NCI-H510A (cell line): ENCODE measurements around the gene RGP1.
A peak's percentile ranks its signal among the peaks of the same experiment; 100 is the strongest.

Experiments used
- DNase-seq: peaks from one replicate; lab custom pipeline; 2025; lab: John Stamatoyannopoulos, UW

Gene RGP1

DNA sequence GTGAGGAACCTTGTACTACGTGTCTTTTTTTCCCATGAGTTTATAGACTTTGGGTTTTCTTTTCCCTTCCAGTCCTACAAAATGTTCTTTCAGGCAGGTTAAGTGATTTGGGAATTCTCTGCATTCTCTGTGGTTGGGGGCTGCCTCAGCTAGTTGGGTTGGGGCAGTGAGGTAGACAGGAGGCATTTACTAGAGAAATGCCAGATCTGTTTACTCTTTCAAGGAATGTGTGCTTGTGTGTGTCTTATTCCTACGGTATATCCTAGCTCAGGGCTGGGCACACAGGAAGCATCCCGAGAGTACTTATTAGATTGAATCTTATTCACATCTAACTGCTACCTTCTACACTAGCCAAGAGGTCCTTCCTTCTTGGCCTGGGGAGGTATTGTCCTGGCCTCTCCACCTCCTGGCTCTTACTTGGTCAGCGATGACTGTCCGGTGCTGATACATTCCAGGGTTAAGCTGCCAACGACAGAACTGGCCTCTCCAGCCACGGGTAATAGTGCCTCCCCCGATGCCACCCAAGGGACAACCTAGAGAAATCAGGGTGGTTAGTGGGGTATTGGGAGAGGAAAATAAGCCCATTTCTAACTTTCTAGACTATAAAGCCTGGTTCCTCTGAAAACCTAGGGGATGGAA lies 5.1 kb upstream of the RGP1 start:
- DNase-seq, result no peak

DNA sequence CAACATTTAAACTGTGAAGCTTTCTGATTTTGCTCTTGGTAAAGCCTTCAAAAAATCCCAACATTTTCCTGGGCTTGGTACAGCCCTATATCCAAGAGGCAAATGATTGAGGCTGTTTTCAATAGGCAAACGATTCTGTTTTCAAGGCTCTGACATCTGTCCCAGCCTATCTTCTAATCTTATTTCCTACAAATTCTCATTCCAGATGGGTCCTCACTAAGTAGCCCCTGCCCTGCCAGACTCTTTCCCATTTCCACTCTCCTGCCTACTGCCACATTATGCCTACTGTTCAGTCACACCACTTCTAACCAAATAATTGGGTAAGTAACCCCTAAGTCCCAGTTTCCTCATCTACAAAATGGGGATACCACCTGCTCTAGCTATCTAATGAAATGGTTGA lies 3.5 kb upstream of the RGP1 start:
- no peak for DNase-seq

DNA sequence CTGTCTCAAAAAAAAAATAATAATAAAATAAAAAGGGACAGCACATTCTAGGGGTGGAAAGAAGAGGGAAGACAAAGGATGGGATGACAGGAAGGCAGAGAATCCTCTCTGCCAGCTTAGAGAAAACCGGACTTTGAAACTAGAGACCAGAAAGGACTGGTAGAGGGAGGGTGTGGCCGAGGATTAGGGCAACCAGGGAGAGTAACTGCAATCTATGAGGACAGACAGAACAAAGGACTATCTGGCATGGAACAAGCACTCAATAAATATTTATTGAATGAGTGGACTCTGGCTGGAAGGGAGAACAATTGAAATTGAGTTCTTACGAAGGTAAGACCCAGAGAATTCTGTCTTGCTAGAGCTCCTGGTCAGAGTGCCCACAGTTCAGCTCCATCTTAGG lies 2.5 kb upstream of the RGP1 start:
- no peak for DNase-seq

DNA sequence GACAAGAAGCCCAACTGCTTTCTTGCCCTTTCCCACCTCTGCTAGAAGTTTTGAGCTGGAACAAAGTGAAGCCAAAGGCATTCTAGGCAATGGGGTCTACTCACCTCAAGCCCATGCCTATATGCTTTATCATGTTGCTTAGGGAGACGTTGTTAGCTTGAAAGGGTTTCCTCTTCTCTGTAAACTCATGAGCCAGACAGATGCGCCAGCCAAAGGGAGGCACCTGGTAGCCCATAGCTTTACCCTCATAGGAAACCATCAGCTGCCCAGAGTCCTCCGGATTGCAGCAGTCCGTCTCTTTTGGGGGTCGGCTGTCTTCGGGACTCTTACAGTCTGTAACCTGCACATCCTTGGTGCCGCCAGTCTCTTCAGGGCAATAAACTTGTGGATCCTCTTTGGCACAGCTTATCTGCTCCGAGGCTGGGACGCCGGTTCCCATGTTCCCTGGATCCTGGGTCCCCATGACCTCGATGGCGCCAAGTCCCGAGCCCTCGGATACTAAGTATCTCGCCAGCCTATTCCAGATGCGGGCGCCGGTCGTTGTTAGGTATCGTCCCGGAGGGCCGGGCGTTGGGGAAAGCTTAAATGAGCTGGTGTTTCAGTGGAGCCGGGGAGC lies 737 bp upstream of the RGP1 start:
- no peak for DNase-seq

DNA sequence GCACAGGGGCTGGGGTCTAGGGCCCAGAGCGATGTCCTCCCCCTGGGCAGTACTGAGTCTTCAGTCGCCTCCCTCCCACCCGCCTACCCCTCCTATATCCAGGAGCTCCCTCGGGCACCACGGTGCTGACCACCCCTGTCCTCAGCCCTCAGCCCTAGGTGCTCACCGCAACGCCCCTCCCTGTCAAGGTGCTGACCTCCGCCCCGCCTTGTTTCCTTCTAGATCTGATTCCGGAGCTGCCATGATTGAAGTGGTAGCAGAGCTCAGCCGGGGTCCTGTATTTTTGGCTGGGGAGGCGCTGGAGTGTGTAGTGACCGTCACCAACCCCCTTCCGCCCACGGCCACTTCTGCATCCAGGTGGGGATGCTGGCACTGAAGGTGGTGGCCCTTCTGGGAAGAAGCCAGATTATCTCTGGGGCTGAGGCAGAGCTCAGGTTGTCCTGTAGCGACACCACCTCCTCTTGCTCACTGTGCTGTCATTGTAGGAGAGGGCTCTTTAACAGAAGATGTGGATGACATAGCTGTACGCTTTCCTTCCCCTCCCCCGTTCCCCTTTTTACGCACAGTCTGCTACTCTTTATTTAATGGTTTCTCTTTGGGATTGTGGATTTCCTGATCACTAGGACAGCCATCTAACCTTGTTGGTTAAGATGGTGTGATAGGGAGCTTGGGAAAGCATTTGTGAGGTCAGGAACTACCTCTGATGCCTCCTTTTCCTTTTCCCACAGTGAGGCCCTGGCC lies 598 bp downstream of the RGP1 start:
- DNase-seq, result no peak

DNA sequence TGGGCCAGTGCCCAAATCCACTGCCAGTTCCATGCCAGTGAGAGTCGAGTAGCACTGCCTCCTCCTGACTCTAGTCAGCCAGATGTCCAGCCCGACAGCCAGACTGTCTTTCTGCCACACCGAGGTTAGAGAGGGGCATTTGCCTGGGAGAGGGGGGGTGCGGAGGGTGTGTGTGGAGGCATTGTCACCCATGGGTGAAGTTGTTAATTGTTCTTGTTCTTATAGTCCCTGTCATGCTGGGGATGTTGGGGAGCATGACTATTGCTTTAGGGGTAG lies 1.1 kb downstream of the RGP1 start:
- DNase-seq, result no peak

DNA sequence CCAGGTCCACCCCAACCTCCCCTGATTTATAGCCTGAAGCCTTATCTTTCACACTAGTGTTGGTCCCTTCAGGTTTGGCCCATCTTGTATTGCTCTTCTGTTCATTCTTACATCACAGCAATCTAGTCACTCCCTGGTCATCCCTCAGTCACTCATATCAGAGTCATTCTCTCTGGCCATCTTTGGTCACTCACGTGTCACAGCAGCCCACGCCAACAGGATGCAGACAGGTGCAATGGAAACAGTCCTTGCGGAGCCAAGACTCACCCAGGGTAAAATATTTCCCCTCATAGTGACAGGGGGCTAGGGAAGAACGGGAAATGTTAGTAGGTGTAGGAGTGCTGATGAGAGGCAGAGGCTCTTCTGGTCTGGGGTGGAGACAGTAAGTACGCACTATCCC lies 4.4 kb downstream of the RGP1 start:
- DNase-seq, result no peak

DNA sequence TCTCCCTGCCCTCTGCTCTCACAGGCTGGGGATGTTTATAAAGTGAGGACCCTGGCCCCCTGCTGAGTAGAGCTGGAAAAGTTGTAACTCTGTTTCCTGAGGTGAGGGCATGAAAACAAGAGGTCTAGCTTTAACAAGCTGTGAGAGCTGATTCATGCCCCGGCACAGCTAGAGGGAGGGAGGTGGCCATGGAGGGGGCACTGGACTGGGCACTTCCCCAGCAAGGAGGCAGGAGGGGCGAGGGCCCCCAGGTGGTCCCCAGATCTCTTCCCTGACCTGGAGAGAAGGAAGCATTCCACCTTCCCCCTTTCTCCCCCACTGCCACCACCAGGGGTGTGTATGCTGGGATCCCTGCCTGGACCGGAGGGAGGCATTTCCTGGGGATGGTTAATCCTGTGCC lies 5.2 kb downstream of the RGP1 start, which contains the start of gene MSMP:
Gene MSMP, minus strand, starts transcription at position 13 of the 400 bp plus-strand sequence. CDS start 147 bp downstream, outside the sequence.
- no peak for DNase-seq

DNA sequence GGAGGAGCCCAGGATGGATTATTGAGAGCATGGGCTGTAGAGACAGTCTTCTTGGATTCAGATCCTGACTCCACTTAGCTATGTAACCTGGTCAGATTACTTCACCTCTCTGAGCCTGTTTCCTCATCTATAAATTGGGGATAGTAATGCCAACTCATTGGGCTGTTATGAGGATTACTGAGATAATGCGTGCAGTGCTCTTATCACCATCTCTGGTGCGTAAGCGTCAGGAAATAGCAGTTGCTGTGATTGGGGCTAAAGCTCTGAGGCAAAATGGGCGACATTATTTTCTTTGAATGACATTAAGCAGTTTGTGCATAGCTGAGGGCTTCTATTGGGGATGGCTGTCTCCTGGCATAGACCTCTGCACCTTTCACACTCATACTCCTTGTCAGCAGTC lies 6.0 kb downstream of the RGP1 start:
- no peak for DNase-seq

DNA sequence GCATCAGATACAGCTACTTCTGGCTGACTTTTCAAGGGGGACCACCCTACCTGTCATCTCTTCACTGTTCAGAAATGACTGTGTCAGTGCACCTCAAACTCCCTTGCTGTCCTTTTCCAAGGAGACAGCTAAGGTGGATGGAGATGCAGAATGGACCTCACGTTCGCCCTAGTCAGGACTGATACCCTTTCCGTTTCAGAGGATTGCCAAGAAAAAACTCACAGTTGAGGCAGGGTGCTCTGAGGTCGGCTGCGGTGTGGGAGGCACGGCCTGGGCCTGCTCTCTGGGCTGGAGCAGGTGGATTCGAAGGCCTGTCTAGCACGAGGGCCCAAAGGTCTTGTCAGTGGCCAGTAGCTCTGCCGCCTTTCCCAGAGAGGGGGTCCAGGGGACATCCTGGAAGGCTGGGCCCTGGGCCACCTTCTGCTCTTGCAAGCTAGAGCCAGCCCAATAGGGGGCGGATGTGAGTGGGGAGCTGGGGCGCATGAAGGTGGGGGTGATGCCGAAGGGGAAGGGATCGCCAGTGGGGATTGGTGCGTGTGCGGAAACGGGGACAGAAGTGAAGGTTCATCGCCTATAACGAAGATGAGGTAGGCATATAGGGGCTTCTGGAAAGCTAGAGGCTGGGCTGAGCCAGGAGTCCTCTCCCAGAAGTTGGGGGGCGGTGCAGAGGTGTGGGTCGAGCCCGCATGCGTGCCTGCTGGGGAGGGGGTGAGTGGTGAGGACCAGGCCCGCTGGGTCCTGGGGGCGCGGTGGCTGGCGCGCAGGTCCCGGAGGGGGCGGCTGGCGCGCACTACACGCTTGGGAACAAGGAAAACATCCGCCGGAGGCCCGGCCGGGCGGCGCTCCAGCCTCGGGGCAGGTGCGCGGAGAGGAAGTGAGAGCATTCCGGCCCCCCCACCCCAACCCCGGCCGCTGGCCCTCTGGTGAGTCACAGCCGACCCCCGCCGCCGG lies 7.5 kb downstream of the RGP1 start:
- peak; percentile 30 for DNase-seq

DNA sequence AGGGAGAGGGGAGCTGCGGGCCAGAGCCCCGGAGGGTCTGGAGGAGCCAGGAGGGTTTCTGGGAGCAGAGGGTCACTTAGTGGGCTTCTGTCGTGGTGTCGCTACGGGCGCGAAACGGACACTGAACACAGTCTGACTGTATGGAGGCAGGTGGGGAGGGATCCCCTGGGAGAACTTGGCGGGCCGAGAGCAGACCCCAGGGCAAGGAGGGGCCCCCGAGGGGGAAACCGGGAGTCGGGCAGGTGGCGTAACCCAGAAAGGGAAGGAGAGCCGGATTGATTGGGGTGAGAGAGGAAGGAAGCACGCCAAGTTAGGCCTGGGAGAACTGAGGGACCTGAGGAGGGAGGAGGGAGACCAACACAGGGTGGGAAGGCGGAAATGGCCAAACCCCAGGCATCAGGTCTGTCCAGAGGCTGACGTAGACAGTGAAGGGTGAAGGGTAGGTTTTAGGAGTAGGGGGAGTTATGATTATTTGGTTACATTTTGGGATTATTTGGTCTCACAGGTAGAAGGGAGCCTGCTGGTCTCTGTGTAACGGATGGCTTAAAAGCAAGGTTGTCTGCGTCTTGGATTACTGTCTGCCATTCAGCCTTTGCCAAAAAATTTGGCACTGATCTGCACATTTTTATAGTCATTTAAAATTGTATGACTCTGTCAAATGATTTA lies 8.3 kb downstream of the RGP1 start:
- no peak for DNase-seq

DNA sequence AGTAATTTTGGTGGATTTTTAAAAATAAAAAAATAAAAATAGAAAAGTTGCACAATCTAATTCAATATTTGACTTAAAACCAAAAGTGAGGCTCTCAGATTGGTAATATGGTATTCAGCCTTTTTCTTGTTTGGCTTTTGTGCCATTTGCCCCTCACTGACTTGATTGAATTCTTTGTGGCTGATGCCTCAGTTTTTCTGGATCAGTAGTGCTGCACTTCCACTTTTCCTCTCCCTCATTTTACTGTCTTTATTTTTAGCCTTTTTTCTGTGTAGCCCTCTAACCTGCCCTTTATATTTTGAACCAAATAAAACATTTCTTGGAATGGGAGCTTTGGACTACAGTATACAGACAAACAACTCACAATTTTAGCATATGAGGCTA lies 8.8 kb downstream of the RGP1 start:
- DNase-seq, result no peak

DNA sequence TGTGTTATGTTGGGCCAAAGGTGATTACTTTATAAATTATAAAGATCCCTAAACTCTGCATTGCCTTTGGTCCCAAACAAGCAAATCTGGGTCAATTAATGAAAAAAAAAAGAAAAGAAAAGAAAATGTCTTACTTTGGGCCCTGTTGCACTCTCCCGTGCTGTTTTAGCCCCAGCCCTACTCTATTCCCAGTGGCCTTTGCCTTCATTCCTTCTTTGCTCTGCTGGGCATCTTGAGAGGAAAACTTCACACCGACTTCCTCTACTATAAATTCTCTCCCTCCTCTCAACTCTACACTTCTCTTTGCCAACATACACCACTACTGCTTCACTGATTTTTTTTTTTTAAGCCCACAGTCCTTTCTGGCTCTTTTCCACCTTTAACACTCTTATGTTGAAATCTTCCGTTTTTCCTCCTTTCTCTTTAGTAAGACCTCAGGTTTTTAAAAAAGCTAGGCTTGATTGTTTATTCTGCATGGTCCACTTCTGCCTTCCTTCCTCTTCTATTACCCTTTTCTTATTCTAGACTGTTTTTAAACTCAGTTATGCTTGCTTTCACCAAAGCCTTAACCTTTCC lies 9.5 kb downstream of the RGP1 start:
- no peak for DNase-seq

DNA sequence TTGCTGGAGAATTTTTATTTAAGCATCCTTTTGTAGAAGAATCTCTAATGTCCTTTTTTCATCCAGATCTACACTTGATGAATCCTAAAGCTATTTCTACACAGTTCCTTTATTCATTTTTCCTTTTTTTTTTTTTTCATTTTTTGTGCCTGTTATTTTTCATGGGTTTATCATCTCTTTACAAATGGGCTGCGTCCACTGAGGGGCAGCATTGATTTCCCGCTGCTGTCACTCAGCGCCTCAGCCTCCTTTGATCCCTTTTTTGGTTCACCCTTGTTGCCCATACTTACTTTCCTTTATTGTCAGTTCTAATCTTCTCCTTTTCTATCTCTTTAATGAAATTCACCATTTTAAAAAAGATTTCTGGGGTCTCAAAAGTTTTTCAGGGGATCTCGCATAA lies 10.7 kb downstream of the RGP1 start:
- DNase-seq, result no peak

DNA sequence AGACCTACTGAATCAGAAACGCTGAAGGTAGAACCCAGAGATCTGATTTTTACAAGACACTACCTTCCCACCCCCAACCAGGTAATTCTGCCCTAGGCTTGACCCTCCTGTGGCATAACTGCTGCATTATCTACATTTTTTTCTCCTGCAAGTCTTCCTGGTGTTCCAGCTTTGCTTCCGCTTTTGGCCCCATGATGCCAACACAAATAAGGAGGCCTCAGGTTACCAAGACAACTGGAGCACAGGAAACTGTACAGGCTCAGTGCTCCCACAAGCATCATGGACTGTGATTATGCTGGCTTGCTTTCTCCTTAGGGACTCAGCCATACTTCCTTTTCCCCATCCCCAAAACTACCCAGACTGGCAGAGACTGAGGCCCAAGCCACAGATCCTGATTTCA lies 11.6 kb downstream of the RGP1 start:
- no peak for DNase-seq

DNA sequence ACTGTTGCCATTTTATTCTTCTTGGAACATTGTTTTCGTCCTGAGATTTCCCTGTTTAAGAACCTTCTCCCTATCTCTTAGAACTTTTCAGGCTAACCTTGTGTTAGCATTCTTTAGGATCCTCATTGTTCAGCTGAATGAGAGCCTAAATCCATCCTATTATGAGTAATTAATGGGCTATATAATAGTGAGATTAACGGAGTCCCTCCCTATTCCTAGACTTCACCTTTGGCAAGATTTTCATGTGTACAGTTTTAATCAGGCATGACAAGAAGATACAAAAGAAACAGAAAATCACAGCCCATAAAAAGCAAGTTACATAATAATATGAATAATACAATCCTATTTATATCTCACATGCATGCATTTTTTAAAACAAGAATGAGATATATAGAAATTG lies 14.1 kb downstream of the RGP1 start:
- DNase-seq, result no peak

DNA sequence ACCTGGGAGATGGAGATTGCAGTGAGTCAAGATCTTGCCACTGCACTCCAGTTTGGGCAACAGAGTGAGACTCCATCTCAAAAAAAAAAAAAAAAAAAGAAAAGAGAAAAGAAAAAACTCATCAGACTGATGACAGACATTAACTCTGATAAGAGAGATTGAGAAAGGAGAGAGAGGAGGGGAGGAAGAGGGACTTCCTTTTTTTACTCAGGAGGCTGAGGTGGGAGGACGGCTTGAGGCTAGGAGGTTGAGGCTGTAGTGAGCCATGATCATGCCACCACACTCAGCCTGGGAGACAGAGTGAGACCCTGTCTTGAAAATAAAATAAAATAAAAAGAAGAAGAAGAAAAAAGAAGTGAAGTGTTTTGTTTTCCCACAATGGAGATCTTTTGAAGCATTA lies 14.7 kb downstream of the RGP1 start:
- DNase-seq, result no peak

DNA sequence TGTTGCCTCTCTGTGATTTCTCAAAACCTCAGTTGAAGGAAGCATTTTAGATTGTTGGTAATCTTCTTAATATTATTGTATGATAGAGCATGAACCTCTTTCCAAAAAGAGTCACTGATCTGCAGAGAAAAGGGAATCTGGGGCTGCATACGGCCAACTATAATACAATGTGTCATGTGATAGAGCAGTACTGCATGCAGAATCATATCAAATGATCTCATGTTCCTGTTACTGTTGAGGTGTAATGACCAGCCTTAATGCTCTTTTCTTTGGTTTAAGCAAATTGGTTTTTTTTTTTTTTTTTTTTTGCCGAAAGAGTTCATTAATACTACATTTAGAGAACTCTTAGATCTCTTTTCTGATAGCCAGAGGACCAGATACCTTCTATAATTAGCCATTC lies 17.9 kb downstream of the RGP1 start:
- no peak for DNase-seq

DNA sequence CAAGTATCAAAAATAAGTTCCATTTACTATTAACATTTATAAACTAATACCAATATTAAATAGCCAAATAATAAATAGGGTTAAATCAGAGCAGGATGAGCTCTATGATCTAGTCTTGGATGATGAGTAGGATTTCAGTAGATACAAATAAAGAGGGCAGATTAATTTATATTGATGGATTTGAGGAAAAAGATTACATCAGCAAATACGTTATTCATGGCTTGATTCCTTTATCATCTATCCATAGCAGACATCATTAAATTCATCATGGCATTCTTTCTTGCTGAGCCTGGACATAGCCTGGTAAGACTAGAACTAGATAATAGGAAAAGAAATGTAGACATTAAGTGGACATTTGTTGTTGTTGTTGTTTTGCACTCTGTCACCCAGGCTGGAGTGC lies 18.4 kb downstream of the RGP1 start:
- DNase-seq, result no peak

DNA sequence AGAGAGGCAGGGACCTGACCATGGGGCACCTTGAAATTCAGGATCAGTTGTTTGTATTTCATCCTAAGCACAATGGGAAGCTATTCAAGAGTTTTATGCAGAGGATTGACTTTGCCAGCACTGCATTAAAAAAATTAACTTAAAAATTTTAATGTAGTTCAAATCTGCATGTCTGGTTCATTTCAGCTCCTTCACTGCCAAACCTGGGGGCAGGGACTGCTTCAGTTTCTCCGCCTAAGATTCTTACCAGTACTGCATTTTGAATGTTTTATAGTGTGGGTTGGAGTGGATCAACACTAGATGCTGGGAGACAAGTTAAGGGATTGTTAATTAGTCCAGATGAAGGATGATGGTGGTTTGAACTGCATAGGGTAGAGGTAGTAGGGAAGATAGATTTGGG lies 20.7 kb downstream of the RGP1 start:
- DNase-seq, result no peak

DNA sequence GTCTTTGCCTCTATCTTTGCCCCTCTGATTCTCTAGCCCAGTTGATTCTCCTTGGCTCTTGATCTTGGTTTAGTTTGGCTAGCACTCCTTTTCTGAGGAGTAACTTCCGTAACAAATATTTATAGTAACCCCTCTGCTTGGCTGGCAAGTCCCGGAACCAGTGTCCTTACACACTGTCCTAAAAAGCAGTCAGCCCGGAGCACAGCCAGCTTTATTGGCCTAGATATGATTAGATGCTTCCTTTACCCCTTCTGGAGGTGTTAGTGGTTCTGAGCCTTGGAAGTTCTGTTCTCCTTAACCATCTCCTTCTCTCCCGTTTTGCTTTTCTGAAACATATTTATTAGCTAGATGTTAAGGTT lies 22.0 kb downstream of the RGP1 start:
- DNase-seq, result no peak

DNA sequence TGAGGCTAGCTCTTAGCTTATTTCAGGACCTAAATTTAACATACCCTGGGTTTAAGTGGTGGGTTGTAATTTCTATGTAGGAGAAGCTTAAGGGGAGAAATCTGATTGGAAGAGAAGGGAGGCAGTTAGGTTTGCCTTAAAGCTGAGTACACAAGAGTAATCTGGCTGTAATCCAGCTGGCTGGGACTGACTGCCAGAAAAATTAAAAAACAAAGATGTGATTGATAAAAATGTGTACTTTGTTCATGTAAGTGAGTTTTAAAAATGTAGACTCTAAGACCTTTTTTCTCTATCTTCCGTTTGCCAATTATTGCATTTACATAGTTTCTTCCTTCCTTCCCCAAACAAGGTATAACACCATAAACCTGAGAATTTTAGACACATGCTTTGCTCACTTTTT lies 22.4 kb downstream of the RGP1 start:
- DNase-seq, result no peak
